Measurements from ENCODE around the gene THSD4. TPM values are rescaled to one million over a fixed set of nuclear protein-coding genes. Genes with fewer than 3 reads are reported as not detected.

Gene THSD4
- total RNA-seq, 1 donor from 2014 or later: 2.5 TPM

GRCh38 chr15:71776304-71776703, 661.0 kb downstream of the THSD4 start:
- FAIRE-seq: no peak
- no peak for DNase-seq (ENCODE audit: low read depth)
- Histone ChIP-seq H3K79me2 (ENCODE audit: insufficient read depth, low read length) (no peaks in the 10 kb centered on the region), H3K4me3 (ENCODE audit: insufficient read depth, low read depth, low read length) (no peak overlapping the region), H3K4me2 (ENCODE audit: low read length) (no peak overlapping the region), H2AFZ (ENCODE audit: low read depth, low read length) (no peak overlapping the region), H3K36me3 (ENCODE audit: insufficient read depth, low read length) (no peaks in the 10 kb centered on the region), H3K27ac (ENCODE audit: low read depth, low read length) (no peak overlapping the region), H3K4me1 (ENCODE audit: insufficient read depth, low read length) (peaks cover 12% of the 10 kb centered on the region), H3K9ac (ENCODE audit: low read length) (no peak overlapping the region), H3K27me3 (ENCODE audit: insufficient read depth, low read length) (no peaks in the 10 kb centered on the region), H3K9me3 (ENCODE audit: insufficient read depth, low read depth, low read length) (no peaks in the 10 kb centered on the region), H4K20me1 (ENCODE audit: insufficient read depth, low read length) (no peaks in the 10 kb centered on the region)
- H3K9me3 Mint-ChIP-seq (ENCODE audit: unreplicated experiment): peaks cover 4% of the 10 kb centered on the region
- H3K27me3 Mint-ChIP-seq (ENCODE audit: low read depth, unreplicated experiment): no peaks in the 10 kb centered on the region
- H3K27ac Mint-ChIP-seq (ENCODE audit: unreplicated experiment): no peak overlapping the region
- no peaks in the 10 kb centered on the region for H3K36me3 Mint-ChIP-seq (ENCODE audit: low read depth, unreplicated experiment)
- peaks cover 27% of the 10 kb centered on the region for H3K4me1 Mint-ChIP-seq (ENCODE audit: low read depth, unreplicated experiment)
- H3K4me3 Mint-ChIP-seq (ENCODE audit: unreplicated experiment): no peak overlapping the region
- no peak for TF ChIP-seq CTCF (IDR thresholded peaks at IDR 0.05; ENCODE audit: insufficient read depth, low read depth, low read length)
- TF ChIP-seq EZH2 (IDR thresholded peaks at IDR 0.05; ENCODE audit: insufficient read depth, low read length): no peak

GRCh38 chr15:71777216-71777943, 662.1 kb downstream of the THSD4 start:
- H3K9me3 ChIP-seq (ENCODE audit: insufficient read depth, low read depth, low read length): no peaks in the 10 kb centered on the region
- no peaks in the 10 kb centered on the region for H3K79me2 ChIP-seq (ENCODE audit: insufficient read depth, low read length)
- H3K27me3 Mint-ChIP-seq (ENCODE audit: low read depth, unreplicated experiment): no peaks in the 10 kb centered on the region
- H3K27me3 ChIP-seq (ENCODE audit: insufficient read depth, low read length): no peaks in the 10 kb centered on the region
- no peak overlapping the region for H3K4me2 ChIP-seq (ENCODE audit: low read length)
- H3K9ac ChIP-seq (ENCODE audit: low read length): no peak overlapping the region
- no peaks in the 10 kb centered on the region for H3K36me3 ChIP-seq (ENCODE audit: insufficient read depth, low read length)
- no peak overlapping the region for H2AFZ ChIP-seq (ENCODE audit: low read depth, low read length)
- DNase-seq (ENCODE audit: low read depth) (no peak), FAIRE-seq (no peak)
- no peak overlapping the region for H3K4me3 ChIP-seq (ENCODE audit: insufficient read depth, low read depth, low read length)
- no peak for TF ChIP-seq EZH2 (IDR thresholded peaks at IDR 0.05; ENCODE audit: insufficient read depth, low read length)
- no peak for TF ChIP-seq CTCF (IDR thresholded peaks at IDR 0.05; ENCODE audit: insufficient read depth, low read depth, low read length)
- peaks cover 16% of the 10 kb centered on the region for H3K4me1 ChIP-seq (ENCODE audit: insufficient read depth, low read length)
- no peak overlapping the region for H3K27ac Mint-ChIP-seq (ENCODE audit: unreplicated experiment)
- peaks cover 31% of the 10 kb centered on the region for H3K4me1 Mint-ChIP-seq (ENCODE audit: low read depth, unreplicated experiment)
- H3K4me3 Mint-ChIP-seq (ENCODE audit: unreplicated experiment): no peak overlapping the region
- no peaks in the 10 kb centered on the region for H3K36me3 Mint-ChIP-seq (ENCODE audit: low read depth, unreplicated experiment)
- no peaks in the 10 kb centered on the region for H4K20me1 ChIP-seq (ENCODE audit: insufficient read depth, low read length)
- peaks cover 2% of the 10 kb centered on the region for H3K9me3 Mint-ChIP-seq (ENCODE audit: unreplicated experiment)
- no peak overlapping the region for H3K27ac ChIP-seq (ENCODE audit: low read depth, low read length)
